Renal pelvis (tissue), 12 donors: ENCODE measurements around the gene RALGPS1. TPM values are rescaled to one million over a fixed set of nuclear protein-coding genes. Genes with fewer than 3 reads are reported as not detected.

Experiments used
- DNase-seq: peaks from one replicate; pipeline ENCODE4 v3.0.0-alpha.2; 2013
- long read RNA-seq, 16 experiments: transcript quantifications; one replicate each; lab custom pipeline, GENCODE V29; 2026
- polyA plus RNA-seq, 3 donors: library from polyadenylated mRNA; unstranded; fragments of 120-200 nt; gene quantifications; one replicate each; pipeline ENCODE4 v1.2.1, GENCODE V29; 2013; ENCODE audit not compliant: insufficient read length in 3 of 3

RALGPS1 gene, protein sequence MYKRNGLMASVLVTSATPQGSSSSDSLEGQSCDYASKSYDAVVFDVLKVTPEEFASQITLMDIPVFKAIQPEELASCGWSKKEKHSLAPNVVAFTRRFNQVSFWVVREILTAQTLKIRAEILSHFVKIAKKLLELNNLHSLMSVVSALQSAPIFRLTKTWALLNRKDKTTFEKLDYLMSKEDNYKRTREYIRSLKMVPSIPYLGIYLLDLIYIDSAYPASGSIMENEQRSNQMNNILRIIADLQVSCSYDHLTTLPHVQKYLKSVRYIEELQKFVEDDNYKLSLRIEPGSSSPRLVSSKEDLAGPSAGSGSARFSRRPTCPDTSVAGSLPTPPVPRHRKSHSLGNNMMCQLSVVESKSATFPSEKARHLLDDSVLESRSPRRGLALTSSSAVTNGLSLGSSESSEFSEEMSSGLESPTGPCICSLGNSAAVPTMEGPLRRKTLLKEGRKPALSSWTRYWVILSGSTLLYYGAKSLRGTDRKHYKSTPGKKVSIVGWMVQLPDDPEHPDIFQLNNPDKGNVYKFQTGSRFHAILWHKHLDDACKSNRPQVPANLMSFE
- 10 to 100 TPM; 22.9 to 32.5 (median 28.4) TPM for polyA plus RNA-seq
- long read RNA-seq, donor 1 = 0 reads
- long read RNA-seq, donor 2 = 0 reads
- long read RNA-seq, donor 3 = 0 reads
- long read RNA-seq, donor 4 = 0 reads
- long read RNA-seq, donor 5 = 0 reads
- long read RNA-seq, donor 6, full-length matches to known transcripts = 1 of 1 reads
- long read RNA-seq, donor 6, partial matches to known transcripts = 0 of 1 reads
- long read RNA-seq, donor 6, other reads (novel, unspliced or antisense) = 0 of 1 reads
- long read RNA-seq, donor 7, partial matches to known transcripts = 0 of 1 reads
- long read RNA-seq, donor 7, other reads (novel, unspliced or antisense) = 0 of 1 reads
- long read RNA-seq, donor 8 = 0 reads
- long read RNA-seq, donor 9, partial matches to known transcripts = 0 of 1 reads
- long read RNA-seq, donor 9, other reads (novel, unspliced or antisense) = 0 of 1 reads
- long read RNA-seq, donor 10 = 0 reads
- long read RNA-seq, donor 11 = 0 reads
- long read RNA-seq, donor 12 = 0 reads
- long read RNA-seq, donor 13 = 0 reads
- long read RNA-seq, donor 14 = 0 reads
- long read RNA-seq, donor 15 = 0 reads
- long read RNA-seq, donor 16 = 0 reads

DNA sequence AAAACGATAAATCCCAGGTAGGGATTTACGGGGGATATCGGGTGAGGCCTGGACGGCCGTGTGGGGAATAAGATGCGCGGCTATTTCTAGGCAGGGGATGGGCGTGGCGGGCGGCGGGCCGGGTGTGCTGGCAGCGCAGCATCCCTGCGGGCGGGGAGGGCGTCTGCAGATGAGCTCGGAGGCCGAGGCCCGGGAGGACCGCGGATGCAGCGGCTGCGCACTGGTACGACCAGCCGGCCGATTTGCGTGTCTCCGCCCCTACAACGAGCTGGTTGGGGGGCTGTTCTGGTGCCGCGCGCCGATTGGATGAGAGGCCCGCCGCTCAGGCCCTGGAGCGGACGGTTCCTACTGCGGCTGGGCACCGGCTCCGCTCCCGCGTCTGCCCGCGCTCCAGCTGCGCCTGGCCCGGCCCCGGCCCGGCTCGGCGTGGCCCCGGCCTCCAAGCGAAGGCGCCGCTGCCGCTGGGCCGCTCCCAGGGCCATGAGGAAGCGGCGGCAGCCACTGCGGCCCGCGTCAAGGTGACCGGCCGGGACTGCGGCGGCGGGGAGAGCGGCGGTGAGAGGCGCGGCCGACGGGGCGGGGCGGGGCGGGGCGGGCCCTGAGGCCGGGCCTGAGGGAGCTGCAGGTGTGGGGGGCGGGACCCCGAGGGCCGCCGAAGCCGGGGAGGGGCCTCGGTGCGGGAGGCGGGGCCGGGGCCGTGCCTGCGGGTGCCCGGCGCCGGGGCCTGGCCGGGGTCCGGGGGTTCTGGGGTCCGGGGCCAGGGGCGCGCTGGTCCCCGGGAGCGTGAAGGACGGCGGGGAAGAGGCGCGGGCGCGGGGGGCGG is at the start of gene RALGPS1:
TSS of gene RALGPS1 (plus strand) at position 325 of the 823 bp plus-strand sequence. CDS start 47,508 bp downstream, outside the sequence.
- DNase-seq = peak; percentile 93

DNA sequence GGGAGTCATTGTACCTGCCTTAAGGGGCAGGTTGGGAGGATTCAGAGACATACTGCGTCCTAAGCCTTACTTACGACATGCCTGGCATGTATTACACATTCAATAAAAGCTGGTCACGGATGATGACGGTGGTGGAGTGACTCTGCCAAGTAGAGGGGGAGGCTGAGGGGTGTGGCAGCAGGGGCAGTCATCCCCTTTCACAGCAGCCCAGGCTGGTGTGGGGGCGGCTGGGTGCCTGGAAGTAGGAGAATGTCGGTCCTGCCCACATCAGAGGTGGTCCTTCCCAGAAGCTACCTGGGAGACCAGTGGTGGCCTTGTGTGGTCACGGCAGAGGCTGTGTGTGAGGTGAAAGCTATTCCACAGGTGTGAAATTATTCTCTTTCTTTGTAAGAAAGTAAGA is 45.2 kb upstream of the RALGPS1 start:
- no peak for DNase-seq

DNA sequence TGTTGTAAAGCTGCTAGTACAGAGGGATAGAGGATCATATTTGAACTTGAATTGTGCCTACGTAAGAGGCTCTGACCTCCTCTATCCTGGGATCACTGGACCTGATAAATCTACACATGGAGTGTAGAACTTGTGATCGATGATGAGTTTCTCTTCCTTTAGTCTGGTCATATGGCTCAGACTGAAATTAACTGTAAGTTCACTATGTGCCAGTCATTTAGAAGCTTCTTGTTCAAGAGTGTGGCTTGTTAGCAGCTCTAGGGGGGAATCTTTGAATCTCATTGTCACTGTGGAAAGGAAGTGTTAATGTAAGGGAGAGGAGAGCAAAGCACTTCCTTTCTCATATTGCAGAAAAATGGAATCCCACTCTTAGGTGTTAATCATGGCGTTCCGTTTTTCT is 42.1 kb upstream of the RALGPS1 start:
- no peak for DNase-seq

DNA sequence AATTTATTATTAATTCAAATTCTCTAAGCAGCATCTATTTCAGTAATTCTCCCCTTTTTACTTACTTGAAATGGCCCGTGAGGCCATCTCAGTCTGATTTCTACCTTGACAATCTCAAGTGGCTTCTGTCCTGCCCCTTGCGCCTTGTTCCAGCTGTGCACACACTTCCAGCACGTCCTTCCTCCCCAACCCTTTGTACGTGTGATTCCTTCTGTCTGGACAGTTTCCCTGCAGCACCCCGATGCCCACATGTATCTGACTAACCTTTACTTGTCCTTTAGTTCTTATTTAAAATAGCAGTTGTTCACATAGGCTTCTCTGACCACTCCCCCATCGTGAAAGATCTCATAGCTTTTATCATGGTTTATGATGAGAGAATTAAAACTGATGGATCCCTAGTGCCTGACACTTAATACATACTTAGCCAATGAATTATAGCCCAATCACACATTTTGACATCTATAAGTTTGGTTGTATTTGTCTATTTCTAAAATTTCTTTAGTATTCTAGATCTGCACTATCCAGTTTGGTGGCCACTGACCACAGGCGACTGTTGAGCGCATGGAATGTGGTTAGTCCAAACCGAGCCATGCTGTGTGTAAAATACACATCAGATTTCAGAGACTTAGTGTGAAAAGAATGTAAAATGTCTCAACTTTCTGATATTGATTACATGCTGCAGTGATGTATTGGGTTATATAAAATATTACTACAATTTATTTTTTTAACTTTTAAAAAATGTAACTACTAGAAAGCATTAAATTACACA is 39.9 kb upstream of the RALGPS1 start:
- DNase-seq = no peak

DNA sequence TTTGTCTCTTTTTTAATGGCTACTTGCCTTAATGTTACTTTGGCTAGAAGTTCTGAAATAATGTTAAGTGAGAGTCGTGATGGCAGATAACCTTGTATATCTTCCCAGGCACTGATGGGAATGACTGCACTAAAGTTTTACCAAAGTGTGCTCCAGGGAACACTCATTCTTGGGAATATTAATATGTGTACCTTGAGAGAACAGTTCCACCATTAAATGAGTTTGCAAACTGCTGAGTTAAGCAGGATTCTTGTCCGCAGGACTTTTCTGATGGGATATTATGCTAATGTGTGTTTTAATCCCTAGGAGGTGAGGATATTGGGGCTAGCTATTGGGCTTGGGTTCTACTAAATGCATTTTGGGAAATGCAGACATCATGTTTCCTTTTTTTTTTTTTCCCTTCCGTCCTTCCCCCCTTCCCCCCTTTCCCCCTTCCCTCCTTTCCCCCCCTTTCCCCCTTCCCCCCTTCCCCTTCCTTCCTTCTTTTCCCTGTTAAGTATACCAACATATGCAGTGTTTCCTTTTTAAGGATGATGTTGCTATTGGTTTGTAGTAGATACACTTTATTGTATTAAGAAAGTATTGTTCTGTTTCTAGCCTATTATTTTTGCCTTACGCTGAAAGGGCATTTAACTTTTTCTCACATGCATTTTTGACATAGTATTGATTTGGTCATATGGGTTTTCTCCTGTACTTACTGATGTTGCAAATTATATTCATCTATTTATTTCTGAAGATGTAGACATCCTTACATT is 38.6 kb upstream of the RALGPS1 start:
- DNase-seq = no peak

DNA sequence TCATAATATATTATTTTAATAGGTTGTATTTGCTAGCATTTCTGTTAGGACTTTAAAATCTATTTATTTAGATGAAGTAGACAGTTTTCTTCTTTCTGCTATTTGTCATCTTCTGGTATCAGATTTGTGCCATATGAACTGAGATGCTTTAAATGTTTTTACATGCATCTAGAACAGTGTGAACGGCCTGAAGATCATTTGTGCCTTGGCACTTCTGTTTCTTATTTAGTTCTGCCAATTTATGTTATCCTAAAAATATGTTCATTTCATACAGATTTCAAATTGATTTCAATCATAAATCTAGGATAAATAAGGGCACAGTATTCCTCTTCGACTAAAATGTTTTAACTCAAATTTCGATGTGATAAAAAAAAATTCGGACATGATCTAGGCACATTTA is 38.1 kb upstream of the RALGPS1 start:
- no peak for DNase-seq

DNA sequence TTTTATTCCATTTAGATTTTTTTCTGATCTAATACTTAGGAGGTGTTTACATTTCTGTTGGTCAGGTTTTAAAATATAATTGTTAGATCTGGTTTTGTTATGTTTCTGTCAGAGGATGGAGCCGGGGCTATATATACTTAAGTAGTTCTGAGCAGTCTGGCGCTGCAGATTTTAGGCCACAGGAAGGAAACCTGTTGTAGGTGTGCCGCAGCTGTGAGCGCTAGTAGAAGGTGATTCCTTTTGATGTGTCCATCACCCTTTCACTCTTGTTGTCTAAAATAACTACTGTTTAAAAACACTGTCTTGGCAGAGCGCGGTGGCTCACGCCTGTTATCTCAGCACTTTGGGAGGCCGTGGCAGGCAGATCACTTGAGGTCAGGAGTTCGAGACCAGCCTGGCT is 37.2 kb upstream of the RALGPS1 start:
- DNase-seq = no peak

DNA sequence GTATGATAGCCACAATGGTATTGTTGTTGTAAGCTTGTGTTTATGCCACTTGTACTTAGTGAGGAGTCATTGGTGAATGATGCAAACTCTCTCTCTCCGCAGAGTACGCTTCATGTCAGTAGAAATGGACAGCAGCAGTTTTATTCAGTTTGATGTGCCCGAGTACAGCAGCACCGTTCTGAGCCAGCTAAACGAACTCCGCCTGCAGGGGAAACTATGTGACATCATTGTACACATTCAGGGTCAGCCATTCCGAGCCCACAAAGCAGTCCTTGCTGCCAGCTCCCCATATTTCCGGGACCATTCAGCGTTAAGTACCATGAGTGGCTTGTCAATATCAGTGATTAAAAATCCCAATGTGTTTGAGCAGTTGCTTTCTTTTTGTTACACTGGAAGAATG is 35.3 kb upstream of the RALGPS1 start:
- DNase-seq = no peak

DNA sequence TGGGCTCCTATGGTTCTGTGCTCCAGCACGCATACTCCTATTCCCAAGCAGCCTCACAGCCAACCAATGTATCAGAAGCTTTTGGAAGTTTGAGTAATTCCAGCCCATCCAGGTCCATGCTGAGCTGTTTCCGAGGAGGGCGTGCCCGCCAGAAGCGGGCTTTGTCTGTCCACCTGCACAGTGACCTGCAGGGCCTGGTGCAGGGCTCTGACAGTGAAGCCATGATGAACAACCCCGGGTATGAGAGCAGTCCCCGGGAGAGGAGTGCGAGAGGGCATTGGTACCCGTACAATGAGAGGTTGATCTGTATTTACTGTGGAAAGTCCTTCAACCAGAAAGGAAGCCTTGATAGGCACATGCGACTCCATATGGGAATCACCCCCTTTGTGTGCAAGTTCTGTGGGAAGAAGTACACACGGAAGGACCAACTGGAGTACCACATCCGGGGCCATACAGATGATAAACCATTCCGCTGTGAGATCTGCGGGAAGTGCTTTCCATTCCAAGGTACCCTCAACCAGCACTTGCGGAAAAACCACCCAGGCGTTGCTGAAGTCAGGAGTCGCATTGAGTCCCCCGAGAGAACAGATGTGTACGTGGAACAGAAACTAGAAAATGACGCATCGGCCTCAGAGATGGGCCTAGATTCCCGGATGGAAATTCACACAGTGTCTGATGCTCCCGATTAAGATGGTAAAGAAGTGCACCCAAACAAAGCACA is 34.2 kb upstream of the RALGPS1 start:
- DNase-seq = no peak

DNA sequence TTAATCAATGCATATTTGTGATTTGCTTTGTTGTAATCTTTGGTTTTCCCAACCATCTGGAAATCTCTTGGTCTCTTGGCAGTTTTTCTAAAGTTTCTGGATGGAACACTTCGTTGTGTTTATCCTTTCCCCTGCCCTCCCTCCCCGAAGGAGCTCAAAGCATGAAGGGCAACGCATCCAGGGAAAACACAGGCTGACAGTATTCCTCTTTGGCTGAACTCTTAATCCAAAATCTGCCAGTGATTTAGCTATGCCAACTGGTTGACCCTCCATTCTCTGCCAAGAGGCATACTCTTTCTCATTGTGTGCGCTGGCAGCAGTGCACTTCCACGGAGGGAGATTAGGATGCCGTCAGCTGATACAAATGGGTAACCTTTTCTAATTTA is 33.6 kb upstream of the RALGPS1 start:
- DNase-seq = no peak

DNA sequence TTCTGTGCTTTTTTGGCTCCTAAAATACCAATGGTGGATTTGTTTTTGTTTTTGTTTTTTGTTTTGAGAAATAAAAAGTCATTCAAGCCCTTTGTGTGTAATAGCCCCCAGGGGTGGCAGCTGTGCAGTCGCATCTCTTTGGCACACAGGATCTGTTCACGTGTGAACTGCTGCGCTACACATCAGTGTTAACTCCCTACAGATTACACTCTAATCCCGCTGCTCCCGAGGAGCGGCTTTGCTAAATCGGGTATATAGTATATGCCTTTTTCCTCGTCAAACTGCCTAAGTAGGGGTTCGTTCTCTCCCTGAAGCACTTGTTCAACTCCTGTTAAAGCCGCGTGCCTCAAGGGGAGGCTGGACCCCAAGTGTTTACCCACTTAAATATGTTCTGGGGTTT is 31.8 kb upstream of the RALGPS1 start:
- DNase-seq = no peak

DNA sequence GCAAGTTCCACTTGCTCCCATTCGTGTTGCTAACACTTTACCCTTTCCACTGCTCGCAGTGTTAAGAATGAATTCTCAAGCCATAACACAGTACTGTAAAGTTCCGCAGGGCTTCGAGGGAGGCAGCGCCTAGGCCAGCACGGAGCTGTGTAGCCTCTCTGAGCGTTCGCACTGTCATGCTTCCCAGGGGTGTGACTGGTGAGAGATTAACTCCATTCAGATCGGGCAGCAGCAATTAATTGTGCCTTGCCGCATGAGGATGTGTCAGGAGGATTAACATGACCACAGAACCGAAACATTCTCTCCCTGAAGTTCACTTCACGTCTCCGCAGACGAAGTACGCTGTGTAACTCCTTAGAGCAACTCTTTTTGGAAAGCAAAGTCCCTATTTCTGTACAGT is 30.9 kb upstream of the RALGPS1 start:
- DNase-seq = no peak

DNA sequence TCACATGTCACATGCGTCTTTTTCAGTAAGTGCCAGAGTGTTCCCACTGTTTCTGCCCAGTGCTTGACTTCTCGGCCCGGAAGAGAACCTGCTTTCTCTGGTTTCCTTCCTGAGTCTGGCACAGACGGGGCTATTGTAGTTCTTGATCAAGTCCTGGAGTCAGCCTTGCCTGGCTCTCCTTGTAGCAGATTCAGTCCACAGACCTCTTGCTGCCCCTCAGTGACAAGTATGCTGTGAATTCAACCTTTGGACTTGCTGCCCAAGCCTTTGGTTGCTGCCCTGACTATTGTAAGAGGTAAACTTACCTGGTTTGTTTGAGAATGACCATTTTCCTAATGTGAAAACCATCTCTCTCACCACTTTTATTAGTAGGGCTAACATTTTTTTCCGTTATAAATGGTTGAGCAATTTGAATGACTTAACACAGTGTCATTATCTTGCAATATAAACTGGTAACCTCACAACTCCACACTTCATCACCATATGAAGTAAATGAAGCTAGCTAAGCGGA is 29.4 kb upstream of the RALGPS1 start:
- no peak for DNase-seq

DNA sequence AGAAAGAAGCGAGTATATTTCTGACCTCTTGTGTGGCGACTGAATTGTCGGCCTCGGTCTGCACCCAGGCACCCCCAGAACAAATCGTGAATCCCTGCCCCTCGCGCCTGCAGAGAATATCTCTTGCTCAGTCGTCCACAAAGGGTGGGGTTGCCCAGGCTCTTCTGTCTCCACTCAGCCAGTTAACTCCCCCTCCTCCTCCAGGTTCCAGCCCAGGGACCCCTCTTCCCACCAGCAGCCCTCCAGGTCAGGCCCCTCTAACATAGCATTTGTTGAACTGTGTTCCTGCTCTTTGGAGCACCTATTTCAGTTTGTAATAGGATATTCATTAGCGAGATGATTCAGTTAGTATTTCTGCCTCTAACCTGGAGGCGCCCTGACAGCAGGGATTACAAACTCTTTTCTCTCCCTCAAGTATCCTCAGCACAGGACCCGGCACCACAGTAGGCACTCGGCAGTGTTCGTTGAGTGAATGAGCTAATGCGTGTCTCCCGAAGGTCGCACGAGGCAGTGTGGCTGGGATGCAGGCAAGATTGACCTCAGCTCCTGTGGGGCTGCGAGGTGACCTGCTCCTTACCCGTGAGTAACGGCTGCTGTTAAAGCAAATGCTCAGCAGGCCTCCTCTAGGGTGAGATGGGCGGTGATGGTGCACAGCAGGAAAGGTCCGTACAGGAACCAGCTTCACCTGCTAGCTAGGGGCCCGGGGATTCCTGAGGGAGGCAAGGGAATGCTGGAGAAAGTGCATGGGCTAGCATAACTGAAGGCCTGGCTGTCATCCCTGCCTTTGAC is 28.4 kb upstream of the RALGPS1 start:
- DNase-seq = no peak

DNA sequence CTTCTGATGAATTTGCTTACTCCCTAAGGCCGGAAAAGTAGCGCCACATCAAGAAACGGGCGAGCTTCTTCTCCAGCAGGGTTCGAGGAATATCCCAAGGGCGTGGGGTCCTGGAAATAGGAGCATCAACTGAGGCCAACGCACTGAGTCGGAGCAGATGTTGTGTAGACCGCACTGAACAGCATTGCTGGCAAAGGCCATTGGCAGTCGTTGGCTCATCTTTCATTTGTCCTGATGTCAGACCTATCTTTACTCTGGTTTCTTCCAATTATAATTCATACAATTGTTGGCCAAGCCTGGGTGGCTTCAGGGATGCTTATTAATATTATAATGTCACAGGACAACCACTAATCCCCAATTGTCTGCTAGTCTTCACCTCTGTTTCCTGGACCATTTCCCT is 27.7 kb upstream of the RALGPS1 start:
- DNase-seq = no peak

DNA sequence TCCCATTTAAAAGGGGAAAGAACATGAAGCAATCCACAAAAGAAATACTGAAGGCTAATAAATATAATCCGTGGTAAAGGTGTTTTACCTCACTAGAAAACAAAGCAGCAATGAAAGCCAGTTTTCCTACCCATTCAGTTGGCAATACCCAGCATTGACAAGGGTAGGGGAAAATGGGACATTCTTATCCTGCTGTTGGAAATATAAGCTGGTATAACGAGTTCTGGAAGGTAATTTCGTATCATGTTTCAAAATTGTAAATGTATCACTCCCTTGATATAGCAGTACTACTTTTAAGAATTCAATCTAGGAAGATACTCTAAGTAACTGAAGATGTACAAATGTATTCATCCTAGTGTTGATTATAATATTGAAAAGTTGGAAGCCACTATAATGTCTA is 22.9 kb upstream of the RALGPS1 start:
- DNase-seq = no peak

DNA sequence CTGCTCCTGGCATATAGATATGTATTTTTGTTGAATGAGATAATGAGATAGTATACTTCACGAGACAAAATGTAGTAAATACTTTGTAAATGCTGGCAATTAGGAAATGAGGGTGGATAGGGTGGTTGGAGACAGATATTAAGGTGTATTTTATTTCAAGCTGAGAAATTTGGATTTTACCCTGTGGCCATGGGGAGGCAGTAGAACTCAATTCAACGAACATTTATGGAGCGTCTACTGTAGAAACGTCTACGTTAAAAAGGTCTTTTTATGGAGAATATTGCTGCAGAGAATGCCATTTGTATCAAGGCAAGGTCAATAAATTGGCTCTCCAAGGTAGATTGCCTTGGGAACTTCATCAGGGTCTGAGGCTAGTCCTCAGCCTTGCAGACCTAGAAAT is 21.5 kb upstream of the RALGPS1 start:
- no peak for DNase-seq

DNA sequence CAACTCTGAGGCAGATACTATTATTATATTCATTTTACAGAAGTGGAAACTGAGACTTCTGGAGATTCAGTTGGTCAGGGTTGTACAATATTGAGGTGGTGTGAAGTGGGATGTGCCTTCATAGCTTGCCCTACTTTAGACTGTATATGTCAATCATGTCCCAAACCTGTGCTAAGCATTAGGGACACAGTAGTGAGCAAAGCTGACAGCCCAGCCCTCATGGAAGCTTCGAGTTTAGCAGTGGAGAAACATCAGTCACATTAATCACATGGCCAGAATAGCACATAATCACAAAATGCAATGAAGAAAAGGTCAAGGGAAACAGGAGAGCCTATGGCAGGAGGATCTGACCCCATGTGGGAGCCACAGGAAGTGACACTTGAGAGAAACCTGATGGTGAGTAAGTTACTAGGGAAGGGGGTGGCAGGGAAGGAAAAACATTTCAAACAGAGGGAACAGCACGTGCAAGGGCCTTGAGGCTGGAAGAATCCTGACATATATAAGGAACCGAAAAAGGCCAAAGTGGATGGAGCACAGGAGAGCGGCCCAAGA is 20.5 kb upstream of the RALGPS1 start:
- no peak for DNase-seq
